ENCODE measurements around the gene ZKSCAN3.

GRCh38 chr6:28371706-28372451 lies 22.1 kb downstream of the ZKSCAN3 start:
- no peak for TF ChIP-seq CTCF (IDR thresholded peaks at IDR 0.05)
- TF ChIP-seq POLR2A (IDR thresholded peaks at IDR 0.05), result no peak

Measured in lower leg skin (tissue), 3 donors.